ENCODE measurements around the gene PRDX2. TPM values are rescaled to one million over a fixed set of nuclear protein-coding genes. Genes with fewer than 3 reads are reported as not detected.

The PRDX2 gene
- total RNA-seq, 1 experiment from 2014 or later, result 406 TPM

DNA sequence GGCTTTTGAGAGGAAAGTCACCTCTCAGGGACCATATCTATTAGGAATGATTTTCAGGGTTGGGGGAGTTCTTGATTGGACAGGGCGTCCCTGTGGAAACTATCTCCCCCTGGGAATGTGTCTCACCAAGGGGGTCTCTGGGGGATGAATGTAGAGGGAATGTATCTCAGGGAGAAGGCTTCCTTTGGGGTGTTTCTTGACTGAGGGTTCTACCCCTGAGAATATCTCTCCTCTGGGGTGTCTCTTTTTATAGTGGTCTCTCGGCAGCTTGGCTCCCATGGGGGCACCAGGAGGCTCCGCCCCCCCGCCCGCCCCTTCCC lies 31.8 kb upstream of the PRDX2 start:
- H3K36me3 ChIP-seq (ENCODE audit: insufficient read depth, low read length, poor library complexity, severe bottlenecking), result no peaks in the 10 kb centered on the region
- no peaks in the 10 kb centered on the region for H3K27me3 ChIP-seq (replicated peaks; ENCODE audit: insufficient read depth, low read depth, low read length, poor library complexity)
- TF ChIP-seq CTCF (conservative IDR thresholded peaks at IDR 0.05; ENCODE audit: low read depth, low read length) (no peak), EZH2 (IDR thresholded peaks at IDR 0.05; ENCODE audit: borderline replicate concordance, low read depth, low read length, poor library complexity, severe bottlenecking) (no peak)
- no peaks in the 10 kb centered on the region for H3K9me3 ChIP-seq (ENCODE audit: low read depth, low read length, poor library complexity, severe bottlenecking)
- peak overlapping the region; percentile 29 for H3K4me3 ChIP-seq (ENCODE audit: low read depth, low read length, poor library complexity, severe bottlenecking)
- ChIA-PET CTCF (no interaction called here), POLR2A (ENCODE audit: low non-redundant PET) (no interaction called here)
- no peak overlapping the region for H3K27ac ChIP-seq (ENCODE audit: low read depth, low read length, poor library complexity, severe bottlenecking)
- no peak for DNase-seq (ENCODE audit: low spot score)
- no TSS peak for BruUV-seq (replicated peaks)
- intact Hi-C loops (cut with micrococcal nuclease; ENCODE audit: unreplicated experiment), result no loop called here
- peaks cover 13% of the 10 kb centered on the region for H3K4me1 ChIP-seq (ENCODE audit: insufficient read depth, low read length, poor library complexity, severe bottlenecking)

GRCh38 chr19:12828494-12828893 lies 26.9 kb upstream of the PRDX2 start:
- Histone ChIP-seq H3K4me3 (ENCODE audit: low read depth, low read length, poor library complexity, severe bottlenecking) (no peak overlapping the region), H3K36me3 (ENCODE audit: insufficient read depth, low read length, poor library complexity, severe bottlenecking) (no peaks in the 10 kb centered on the region), H3K27ac (ENCODE audit: low read depth, low read length, poor library complexity, severe bottlenecking) (no peak overlapping the region), H3K9me3 (ENCODE audit: low read depth, low read length, poor library complexity, severe bottlenecking) (no peaks in the 10 kb centered on the region), H3K4me1 (ENCODE audit: insufficient read depth, low read length, poor library complexity, severe bottlenecking) (peaks cover 8% of the 10 kb centered on the region), H3K27me3 (replicated peaks; ENCODE audit: insufficient read depth, low read depth, low read length, poor library complexity) (no peaks in the 10 kb centered on the region)
- peak; percentile 76 for DNase-seq (ENCODE audit: low spot score)
- intact Hi-C loops (cut with micrococcal nuclease; ENCODE audit: unreplicated experiment), result no loop called here
- POLR2A ChIA-PET (ENCODE audit: low non-redundant PET), result interaction anchor here (0.7 kb wide), 1 partner anchor 254 kb away, joined by 3 read pairs; no protein-coding TSS in a partner anchor
- TF ChIP-seq CTCF (conservative IDR thresholded peaks at IDR 0.05; ENCODE audit: low read depth, low read length), result no peak
- no peak for TF ChIP-seq EZH2 (IDR thresholded peaks at IDR 0.05; ENCODE audit: borderline replicate concordance, low read depth, low read length, poor library complexity, severe bottlenecking)
- CTCF ChIA-PET, result no interaction called here
- BruUV-seq (replicated peaks), result no TSS peak

DNA sequence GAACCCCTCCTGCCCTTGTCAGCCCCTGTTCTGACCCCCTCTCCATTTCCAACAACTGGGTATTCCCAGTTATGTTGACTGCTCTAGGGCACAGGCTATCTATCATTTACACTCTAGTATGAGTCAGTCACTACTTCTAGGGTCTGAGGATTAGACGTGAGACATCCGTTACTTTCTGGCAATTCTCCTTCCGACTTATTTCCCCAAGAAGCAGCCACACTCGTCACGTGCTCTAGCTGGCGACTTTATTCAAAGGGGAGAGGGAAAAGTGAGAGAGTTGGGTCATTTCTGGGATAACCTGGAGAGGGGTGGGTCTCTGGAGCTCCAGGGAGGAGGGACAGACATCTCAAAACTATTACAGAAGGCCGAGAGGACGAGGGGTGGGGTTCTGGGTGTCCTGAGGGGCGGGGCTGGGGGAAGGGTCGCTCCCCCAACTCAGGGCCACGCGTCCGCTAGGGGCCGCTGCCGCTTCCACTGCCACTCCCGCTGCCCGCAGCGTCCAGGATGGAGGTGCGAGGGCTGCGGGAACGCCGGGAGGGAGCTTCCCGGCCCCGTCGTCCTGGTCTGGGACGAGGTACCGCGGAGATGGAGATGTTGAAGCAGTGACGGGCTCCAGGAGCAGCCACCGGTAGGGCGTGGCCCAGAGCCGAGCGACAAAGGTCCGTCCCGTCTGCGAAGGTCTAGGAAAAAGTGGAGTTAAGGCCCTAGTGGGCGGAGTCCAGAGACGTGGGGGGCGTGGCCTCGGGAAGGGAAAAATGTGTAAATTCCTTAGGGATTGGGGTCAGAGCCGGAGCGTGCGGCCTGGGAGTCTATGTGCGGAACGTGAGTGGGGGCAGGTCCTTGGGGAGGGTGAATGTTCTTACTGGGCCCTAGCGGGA lies 23.9 kb upstream of the PRDX2 start:
- Histone ChIP-seq H3K27me3 (replicated peaks; ENCODE audit: insufficient read depth, low read depth, low read length, poor library complexity) (no peaks in the 10 kb centered on the region), H3K27ac (ENCODE audit: low read depth, low read length, poor library complexity, severe bottlenecking) (no peak overlapping the region), H3K36me3 (ENCODE audit: insufficient read depth, low read length, poor library complexity, severe bottlenecking) (no peaks in the 10 kb centered on the region), H3K4me3 (ENCODE audit: low read depth, low read length, poor library complexity, severe bottlenecking) (peak overlapping the region; percentile 16), H3K4me1 (ENCODE audit: insufficient read depth, low read length, poor library complexity, severe bottlenecking) (no peaks in the 10 kb centered on the region), H3K9me3 (ENCODE audit: low read depth, low read length, poor library complexity, severe bottlenecking) (no peaks in the 10 kb centered on the region)
- ChIA-PET POLR2A (ENCODE audit: low non-redundant PET) (no interaction called here), CTCF (interaction anchor here (0.7 kb wide), 1 partner anchor 37 kb away, joined by 3 read pairs; no protein-coding TSS in a partner anchor)
- intact Hi-C loops (cut with micrococcal nuclease; ENCODE audit: unreplicated experiment), result no loop called here
- no peak for TF ChIP-seq EZH2 (IDR thresholded peaks at IDR 0.05; ENCODE audit: borderline replicate concordance, low read depth, low read length, poor library complexity, severe bottlenecking)
- peak; percentile 81 for TF ChIP-seq CTCF (conservative IDR thresholded peaks at IDR 0.05; ENCODE audit: low read depth, low read length)
- peak; percentile 75 for DNase-seq (ENCODE audit: low spot score)
- BruUV-seq (replicated peaks), result no TSS peak

Measured in A673 (cell line).